H1 (cell line): ENCODE data around the gene TAF1B.

Source experiments
- CEBPB ChIP-seq: IDR thresholded peaks from 2 replicates; pipeline ENCODE4 v1.6.1; 2012; ENCODE audit warnings: low read depth, low read length
- CHD2 ChIP-seq: IDR thresholded peaks from 2 replicates; pipeline ENCODE4 v1.6.1; 2012; ENCODE audit warnings: low read length, improper control_type of control experiment
- JUND ChIP-seq: IDR thresholded peaks from 2 replicates; pipeline ENCODE4 v1.6.1; 2011; ENCODE audit warnings: mild to moderate bottlenecking, improper control_type of control experiment, low read length
- KDM4A ChIP-seq: IDR thresholded peaks from one replicate; pipeline ENCODE4 v1.7.1; 2012; ENCODE audit warnings: low read depth, mild to moderate bottlenecking, moderate library complexity, low read length, inconsistent platforms; ENCODE audit not compliant: severe bottlenecking
- NRF1 ChIP-seq: IDR thresholded peaks from 2 replicates; pipeline ENCODE4 v1.6.1; 2011; ENCODE audit warnings: mild to moderate bottlenecking, low read depth, low read length, improper control_type of control experiment
- YY1 ChIP-seq: IDR thresholded peaks from 2 replicates; pipeline ENCODE4 v1.6.1; 2011; ENCODE audit warnings: low read depth, mild to moderate bottlenecking, low read length
- TF ChIP-seq, protein P1 (sequence below), 3 experiments: IDR thresholded peaks; 1 replicate in 2 of 3; 2 replicates in 1 of 3; pipeline versions ENCODE4 v1.5.1 to v1.6.1; 2011; ENCODE audit warnings: low read length in 3 of 3, mild to moderate bottlenecking in 3 of 3, inconsistent platforms in 2 of 3, low read depth in 1 of 3, moderate library complexity in 1 of 3; ENCODE audit not compliant: insufficient read depth in 1 of 3; ENCODE audit errors: control extremely low read depth in 1 of 3
- TF ChIP-seq, protein P2 (sequence below): IDR thresholded peaks from 2 replicates; pipeline ENCODE4 v1.6.1; 2012; ENCODE audit warnings: inconsistent platforms

DNA sequence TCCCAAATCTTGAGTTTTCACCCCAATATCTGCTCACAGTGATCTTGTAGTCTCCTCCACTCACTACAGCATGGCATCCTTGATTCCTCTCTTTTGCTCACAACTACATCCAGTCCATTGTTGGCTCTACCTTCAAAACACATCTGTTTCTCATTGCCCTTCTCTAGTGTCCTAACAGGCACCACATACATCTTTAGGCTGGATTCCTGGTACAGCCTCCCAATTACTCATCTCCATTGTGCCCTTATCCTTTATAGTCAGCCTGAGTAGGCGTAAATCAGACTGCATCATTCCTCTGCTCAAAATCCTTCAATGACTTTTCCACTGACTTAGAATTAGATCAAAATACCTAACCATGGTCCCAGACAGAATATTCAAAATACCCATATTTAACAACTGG lies 10.7 kb upstream of the TAF1B start:
- TF ChIP-seq, protein P1, sequence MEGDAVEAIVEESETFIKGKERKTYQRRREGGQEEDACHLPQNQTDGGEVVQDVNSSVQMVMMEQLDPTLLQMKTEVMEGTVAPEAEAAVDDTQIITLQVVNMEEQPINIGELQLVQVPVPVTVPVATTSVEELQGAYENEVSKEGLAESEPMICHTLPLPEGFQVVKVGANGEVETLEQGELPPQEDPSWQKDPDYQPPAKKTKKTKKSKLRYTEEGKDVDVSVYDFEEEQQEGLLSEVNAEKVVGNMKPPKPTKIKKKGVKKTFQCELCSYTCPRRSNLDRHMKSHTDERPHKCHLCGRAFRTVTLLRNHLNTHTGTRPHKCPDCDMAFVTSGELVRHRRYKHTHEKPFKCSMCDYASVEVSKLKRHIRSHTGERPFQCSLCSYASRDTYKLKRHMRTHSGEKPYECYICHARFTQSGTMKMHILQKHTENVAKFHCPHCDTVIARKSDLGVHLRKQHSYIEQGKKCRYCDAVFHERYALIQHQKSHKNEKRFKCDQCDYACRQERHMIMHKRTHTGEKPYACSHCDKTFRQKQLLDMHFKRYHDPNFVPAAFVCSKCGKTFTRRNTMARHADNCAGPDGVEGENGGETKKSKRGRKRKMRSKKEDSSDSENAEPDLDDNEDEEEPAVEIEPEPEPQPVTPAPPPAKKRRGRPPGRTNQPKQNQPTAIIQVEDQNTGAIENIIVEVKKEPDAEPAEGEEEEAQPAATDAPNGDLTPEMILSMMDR (IDR thresholded peaks at IDR 0.05; ENCODE audit: control extremely low read depth in 1 of 3, insufficient read depth in 1 of 3, low read depth in 1 of 3, low read length in 3 of 3), result no peak
- TF ChIP-seq JUND (no peak), YY1 (no peak), NRF1 (no peak), CEBPB (no peak), CHD2 (no peak), KDM4A (no peak)
- TF ChIP-seq, protein P2, sequence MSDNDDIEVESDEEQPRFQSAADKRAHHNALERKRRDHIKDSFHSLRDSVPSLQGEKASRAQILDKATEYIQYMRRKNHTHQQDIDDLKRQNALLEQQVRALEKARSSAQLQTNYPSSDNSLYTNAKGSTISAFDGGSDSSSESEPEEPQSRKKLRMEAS, result no peak
